ENCODE measurements around the gene ARPC5L.
"Not testable (repeated sequence)": the region's sequence is repeated elsewhere in the genome, so short reads cannot be mapped to it uniquely, and the experiment has no call there.

Gene ARPC5L

GRCh38 chr9:124889006-124889405 is 27.1 kb downstream of the ARPC5L start:
- no peak overlapping the region for H3K4me3 ChIP-seq (ENCODE audit: low read depth, low read length)

- H3K4me3 ChIP-seq (ENCODE audit: low read depth, low read length): no peak overlapping the region
Measured at GRCh38 chr9:124890179-124890578, 28.2 kb downstream of the ARPC5L start.

- no peak overlapping the region for H3K4me3 ChIP-seq (ENCODE audit: low read depth, low read length)
Measured at GRCh38 chr9:124894035-124894740, 32.3 kb downstream of the ARPC5L start.

GRCh38 chr9:124894741-124895170 is 32.8 kb downstream of the ARPC5L start:
- no peak overlapping the region for H3K4me3 ChIP-seq (ENCODE audit: low read depth, low read length)

- no peak overlapping the region for H3K4me3 ChIP-seq (ENCODE audit: low read depth, low read length)
Measured at GRCh38 chr9:124897570-124898460, 35.9 kb downstream of the ARPC5L start.

GRCh38 chr9:124899845-124900244 is 37.9 kb downstream of the ARPC5L start:
- no peak overlapping the region for H3K4me3 ChIP-seq (ENCODE audit: low read depth, low read length)

- no peak overlapping the region for H3K4me3 ChIP-seq (ENCODE audit: low read depth, low read length)
Measured at GRCh38 chr9:124906966-124907365, 45.0 kb downstream of the ARPC5L start.

- no peak overlapping the region for H3K4me3 ChIP-seq (ENCODE audit: low read depth, low read length)
Measured at GRCh38 chr9:124908098-124908497, 46.2 kb downstream of the ARPC5L start.

GRCh38 chr9:124911766-124912165 is 49.8 kb downstream of the ARPC5L start:
- H3K4me3 ChIP-seq (ENCODE audit: low read depth, low read length): no peak overlapping the region

- no peak overlapping the region for H3K4me3 ChIP-seq (ENCODE audit: low read depth, low read length)
Measured at GRCh38 chr9:124913378-124913777, 51.4 kb downstream of the ARPC5L start.

GRCh38 chr9:124914753-124915405 is 52.9 kb downstream of the ARPC5L start:
- no peak overlapping the region for H3K4me3 ChIP-seq (ENCODE audit: low read depth, low read length)

GRCh38 chr9:124920394-124920793 is 58.5 kb downstream of the ARPC5L start:
- H3K4me3 ChIP-seq (ENCODE audit: low read depth, low read length): not testable (repeated sequence)

Measured in iPS-11a (cell line).